GM18867 (cell line): Measurements from ENCODE around the gene USP9X.
"Not testable (repeated sequence)": the region's sequence is repeated elsewhere in the genome, so short reads cannot be mapped to it uniquely, and the experiment has no call there.

Source experiments
- ATAC-seq: cut with Tn5 transposase; IDR thresholded peaks from one replicate; pipeline ENCODE4 v1.9.1; 2021; ENCODE audit warnings: mild to moderate bottlenecking, moderate library complexity; ENCODE audit not compliant: unreplicated experiment

The USP9X gene

GRCh38 chrX:41084893-41085511 is at the start of gene USP9X:
Gene USP9X, plus strand, starts transcription at chrX:41085445. Its CDS starts 38,184 bp downstream, at chrX:41123629.
- ATAC-seq = peak; percentile 57

- no peak for ATAC-seq
Measured at GRCh38 chrX:41035582-41035981, 49.7 kb upstream of the USP9X start.

- no peak for ATAC-seq
Measured at GRCh38 chrX:41036668-41037326, 48.4 kb upstream of the USP9X start.

- ATAC-seq = no peak
Measured at GRCh38 chrX:41043196-41043595, 42.0 kb upstream of the USP9X start.

GRCh38 chrX:41043674-41044345 is 41.4 kb upstream of the USP9X start:
- no peak for ATAC-seq

GRCh38 chrX:41045960-41046567 is 39.2 kb upstream of the USP9X start:
- ATAC-seq = no peak

- no peak for ATAC-seq
Measured at GRCh38 chrX:41047878-41048534, 37.2 kb upstream of the USP9X start.

- ATAC-seq = no peak
Measured at GRCh38 chrX:41050359-41050758, 34.9 kb upstream of the USP9X start.

GRCh38 chrX:41051288-41051687 is 34.0 kb upstream of the USP9X start:
- ATAC-seq = no peak

- no peak for ATAC-seq
Measured at GRCh38 chrX:41055740-41056139, 29.5 kb upstream of the USP9X start.

- ATAC-seq = not testable (repeated sequence)
Measured at GRCh38 chrX:41063276-41063675, 22.0 kb upstream of the USP9X start.

GRCh38 chrX:41064018-41064417 is 21.2 kb upstream of the USP9X start:
- ATAC-seq = no peak

- ATAC-seq = no peak
Measured at GRCh38 chrX:41066391-41066790, 18.9 kb upstream of the USP9X start.

GRCh38 chrX:41066969-41067368 is 18.3 kb upstream of the USP9X start:
- no peak for ATAC-seq

GRCh38 chrX:41067721-41068120 is 17.5 kb upstream of the USP9X start:
- no peak for ATAC-seq

GRCh38 chrX:41076742-41077141 is 8.5 kb upstream of the USP9X start:
- ATAC-seq = no peak

- ATAC-seq = no peak
Measured at GRCh38 chrX:41081821-41082220, 3.4 kb upstream of the USP9X start.

GRCh38 chrX:41082783-41083182 is 2.5 kb upstream of the USP9X start:
- no peak for ATAC-seq

GRCh38 chrX:41084044-41084892 is 977 bp upstream of the USP9X start:
- ATAC-seq = peak; percentile 66

- ATAC-seq = peak; percentile 33
Measured at GRCh38 chrX:41085512-41085877, 250 bp downstream of the USP9X start.
